Mammary epithelial cell (primary cell): ENCODE results near the gene CHKB.

Experiments
- CTCF ChIP-seq, 2 donors: IDR thresholded peaks in 1 of 2; conservative IDR thresholded peaks in 1 of 2; 2 replicates each; pipeline ENCODE4 v1.5.1; 2011 to 2012; ENCODE audit warnings: inconsistent platforms in 2 of 2, low read length in 2 of 2, mild to moderate bottlenecking in 2 of 2, control low read depth in 1 of 2, low read depth in 1 of 2; ENCODE audit not compliant: insufficient read depth in 1 of 2; ENCODE audit errors: extremely low read depth in 1 of 2
- EZH2 ChIP-seq: IDR thresholded peaks from 2 replicates; pipeline ENCODE4 v1.6.1; 2012; ENCODE audit warnings: low read length, inconsistent platforms, borderline replicate concordance

- TF ChIP-seq CTCF (conservative IDR thresholded peaks at IDR 0.05 in 1 of 2, IDR thresholded peaks at IDR 0.05 in 1 of 2; ENCODE audit: extremely low read depth in 1 of 2, insufficient read depth in 1 of 2, low read depth in 1 of 2, low read length in 2 of 2) (no peak), EZH2 (no peak)
These were observed 11.8 kb downstream of the CHKB start for GRCh38 chr22:50570861-50571260.
